Measurements from ENCODE around the gene PLS1. TPM values are rescaled to one million over a fixed set of nuclear protein-coding genes. Genes with fewer than 3 reads are reported as not detected.

Gene PLS1
- total RNA-seq, 1 donor from 2014 or later: 5.7 TPM

DNA sequence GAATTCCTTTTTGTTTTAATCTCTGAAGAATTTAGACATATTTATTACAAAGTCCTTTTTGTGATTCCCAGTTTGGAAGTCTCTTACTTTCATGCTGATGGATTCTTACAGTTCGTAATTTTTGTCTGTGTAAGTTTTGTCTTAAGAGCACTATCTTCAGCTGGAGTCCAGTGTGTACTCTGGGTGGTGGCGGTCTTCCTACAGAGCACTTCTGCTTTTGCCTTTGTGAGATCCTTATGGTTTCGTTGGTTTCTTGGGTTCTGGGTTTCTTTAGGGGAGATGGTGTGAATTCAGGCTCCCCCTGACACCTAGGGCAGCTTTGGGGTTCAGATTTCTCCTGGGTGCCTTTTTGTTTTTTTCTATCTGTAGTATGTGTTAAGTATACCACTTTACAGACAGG lies 45.3 kb downstream of the PLS1 start:
- no peaks in the 10 kb centered on the region for H3K27me3 Mint-ChIP-seq (ENCODE audit: low read depth)
- no peak overlapping the region for H3K27ac Mint-ChIP-seq (ENCODE audit: unreplicated experiment)
- no peak overlapping the region for H3K4me3 Mint-ChIP-seq
- no peaks in the 10 kb centered on the region for H3K9me3 Mint-ChIP-seq
- TF ChIP-seq, protein P1, sequence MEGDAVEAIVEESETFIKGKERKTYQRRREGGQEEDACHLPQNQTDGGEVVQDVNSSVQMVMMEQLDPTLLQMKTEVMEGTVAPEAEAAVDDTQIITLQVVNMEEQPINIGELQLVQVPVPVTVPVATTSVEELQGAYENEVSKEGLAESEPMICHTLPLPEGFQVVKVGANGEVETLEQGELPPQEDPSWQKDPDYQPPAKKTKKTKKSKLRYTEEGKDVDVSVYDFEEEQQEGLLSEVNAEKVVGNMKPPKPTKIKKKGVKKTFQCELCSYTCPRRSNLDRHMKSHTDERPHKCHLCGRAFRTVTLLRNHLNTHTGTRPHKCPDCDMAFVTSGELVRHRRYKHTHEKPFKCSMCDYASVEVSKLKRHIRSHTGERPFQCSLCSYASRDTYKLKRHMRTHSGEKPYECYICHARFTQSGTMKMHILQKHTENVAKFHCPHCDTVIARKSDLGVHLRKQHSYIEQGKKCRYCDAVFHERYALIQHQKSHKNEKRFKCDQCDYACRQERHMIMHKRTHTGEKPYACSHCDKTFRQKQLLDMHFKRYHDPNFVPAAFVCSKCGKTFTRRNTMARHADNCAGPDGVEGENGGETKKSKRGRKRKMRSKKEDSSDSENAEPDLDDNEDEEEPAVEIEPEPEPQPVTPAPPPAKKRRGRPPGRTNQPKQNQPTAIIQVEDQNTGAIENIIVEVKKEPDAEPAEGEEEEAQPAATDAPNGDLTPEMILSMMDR (conservative IDR thresholded peaks at IDR 0.05): no peak
- no peaks in the 10 kb centered on the region for H3K4me1 Mint-ChIP-seq
- H3K36me3 Mint-ChIP-seq (ENCODE audit: low read depth): no peaks in the 10 kb centered on the region
- DNase-seq (ENCODE audit: low read depth, low spot score): no peak

DNA sequence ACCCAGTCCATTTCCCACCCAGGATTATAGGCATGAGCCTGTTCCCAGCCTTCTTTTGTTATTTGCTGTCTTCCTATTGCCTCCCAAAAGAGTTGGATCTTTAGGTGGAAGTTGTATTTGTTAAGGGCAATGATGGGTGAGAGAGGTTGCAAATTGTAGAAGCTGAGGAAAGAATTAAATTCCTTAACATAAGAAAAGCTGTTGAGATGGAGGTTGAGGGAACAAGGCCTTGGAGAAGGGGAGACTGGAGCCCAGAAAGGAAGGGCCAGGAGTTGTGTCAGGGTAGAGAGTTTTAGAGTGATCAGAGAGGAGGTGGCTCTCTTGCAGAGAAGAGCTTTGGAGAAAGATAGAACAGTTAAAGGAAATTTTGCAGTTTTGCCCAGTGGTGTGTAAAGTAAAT lies 46.8 kb downstream of the PLS1 start:
- Mint-ChIP-seq H3K4me1 (no peaks in the 10 kb centered on the region), H3K4me3 (no peak overlapping the region), H3K9me3 (no peaks in the 10 kb centered on the region), H3K36me3 (ENCODE audit: low read depth) (peaks cover under 1% of the 10 kb centered on the region), H3K27me3 (ENCODE audit: low read depth) (no peaks in the 10 kb centered on the region), H3K27ac (ENCODE audit: unreplicated experiment) (no peak overlapping the region)
- no peak for DNase-seq (ENCODE audit: low read depth, low spot score)
- TF ChIP-seq, protein P1 (conservative IDR thresholded peaks at IDR 0.05): no peak

DNA sequence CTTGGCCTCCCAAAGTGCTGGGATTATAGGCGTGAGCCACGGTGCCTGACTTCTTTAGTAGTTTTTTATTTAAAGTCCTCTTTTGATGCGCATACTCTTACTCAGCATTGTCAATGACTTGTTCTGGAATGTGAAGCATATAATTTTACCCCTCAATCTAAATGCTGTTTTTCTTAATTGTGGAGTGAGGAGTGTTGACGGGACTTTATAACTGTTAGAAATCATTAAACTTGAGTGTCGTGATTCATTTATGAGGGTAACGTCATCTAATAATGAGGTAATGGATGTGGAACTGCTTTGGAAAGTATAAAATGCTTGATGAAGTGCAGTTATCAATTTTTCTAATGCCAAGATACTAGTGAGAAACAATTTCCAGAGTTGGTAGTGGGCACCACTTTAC lies 48.3 kb downstream of the PLS1 start:
- Mint-ChIP-seq H3K27ac (ENCODE audit: unreplicated experiment) (no peak overlapping the region), H3K4me1 (no peaks in the 10 kb centered on the region), H3K27me3 (ENCODE audit: low read depth) (no peaks in the 10 kb centered on the region), H3K36me3 (ENCODE audit: low read depth) (peaks cover 3% of the 10 kb centered on the region), H3K4me3 (no peak overlapping the region), H3K9me3 (no peaks in the 10 kb centered on the region)
- TF ChIP-seq, protein P1 (conservative IDR thresholded peaks at IDR 0.05): no peak
- no peak for DNase-seq (ENCODE audit: low read depth, low spot score)

DNA sequence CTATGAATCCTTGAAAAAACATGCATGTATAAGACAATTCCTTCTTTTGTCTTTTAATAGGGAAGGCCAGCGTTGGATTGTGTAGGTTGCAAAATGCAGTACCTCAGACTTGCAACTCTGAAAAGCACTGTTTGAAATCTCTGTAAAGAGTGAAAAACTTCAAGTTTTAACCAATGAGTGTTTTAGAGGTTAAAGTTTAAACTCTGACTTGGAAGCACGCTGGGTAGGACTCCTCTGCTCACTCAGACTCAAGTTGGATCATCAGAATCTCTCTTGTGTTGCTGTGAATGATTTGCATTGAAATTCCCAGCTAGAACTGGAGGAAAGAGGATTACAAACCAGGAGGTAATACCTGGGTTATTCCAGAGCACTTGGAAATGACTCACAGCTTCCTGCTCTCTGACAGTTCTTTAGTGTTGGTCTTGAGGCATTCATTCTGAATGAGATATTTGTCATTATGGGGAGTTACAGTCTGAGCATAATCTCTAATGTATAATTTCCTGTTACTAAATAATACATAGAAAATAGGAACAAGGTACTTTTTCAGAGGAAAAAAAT lies 49.1 kb downstream of the PLS1 start:
- peaks cover 3% of the 10 kb centered on the region for H3K4me1 Mint-ChIP-seq
- no peaks in the 10 kb centered on the region for H3K27me3 Mint-ChIP-seq (ENCODE audit: low read depth)
- H3K27ac Mint-ChIP-seq (ENCODE audit: unreplicated experiment): no peak overlapping the region
- DNase-seq (ENCODE audit: low read depth, low spot score): no peak
- H3K36me3 Mint-ChIP-seq (ENCODE audit: low read depth): peaks cover 3% of the 10 kb centered on the region
- TF ChIP-seq, protein P1 (conservative IDR thresholded peaks at IDR 0.05): no peak
- H3K9me3 Mint-ChIP-seq: peaks cover under 1% of the 10 kb centered on the region
- H3K4me3 Mint-ChIP-seq: no peak overlapping the region

DNA sequence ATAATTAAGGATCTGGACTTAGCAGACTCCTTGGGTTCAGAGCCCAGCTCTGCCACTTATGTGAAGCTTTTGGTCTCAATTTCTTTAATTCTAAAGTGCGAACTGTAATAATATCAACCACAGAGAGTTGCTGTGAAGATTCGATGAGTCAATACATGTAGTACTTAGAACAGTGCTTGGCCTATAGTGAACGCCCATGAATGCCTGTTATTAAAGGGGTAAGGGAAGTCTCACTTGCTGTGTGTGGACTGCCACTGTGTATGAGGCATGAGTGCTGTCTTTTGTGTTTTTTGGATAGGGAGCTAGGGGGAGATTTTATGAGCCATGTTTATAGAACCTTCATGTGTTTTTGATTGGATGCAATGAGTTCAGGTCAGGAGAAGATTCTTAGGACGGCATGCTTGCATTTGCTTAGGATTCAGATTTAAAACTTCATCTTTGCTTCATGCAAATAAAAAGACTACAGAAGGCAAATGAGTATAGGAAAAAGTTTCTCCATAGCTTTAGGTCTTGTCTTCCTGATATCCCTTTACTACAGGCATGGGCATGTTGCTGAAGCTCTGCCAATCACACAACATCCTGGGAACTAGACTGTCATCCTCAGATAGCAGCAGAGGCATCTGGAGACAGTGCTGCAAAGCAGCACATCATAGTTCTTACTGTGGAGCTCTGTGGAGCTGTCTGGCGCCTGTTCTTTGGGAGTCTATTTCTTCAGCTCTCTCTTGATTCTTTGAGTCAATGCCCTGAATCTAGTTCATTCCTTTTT lies 50.0 kb downstream of the PLS1 start:
- Mint-ChIP-seq H3K9me3 (peaks cover 4% of the 10 kb centered on the region), H3K36me3 (ENCODE audit: low read depth) (peaks cover 3% of the 10 kb centered on the region), H3K4me3 (no peak overlapping the region), H3K27me3 (ENCODE audit: low read depth) (no peaks in the 10 kb centered on the region), H3K27ac (ENCODE audit: unreplicated experiment) (no peak overlapping the region), H3K4me1 (peaks cover 8% of the 10 kb centered on the region)
- TF ChIP-seq, protein P1 (conservative IDR thresholded peaks at IDR 0.05): no peak
- no peak for DNase-seq (ENCODE audit: low read depth, low spot score)
